ENCODE data around the gene CLIC5. TPM values are rescaled to one million over a fixed set of nuclear protein-coding genes. Genes with fewer than 3 reads are reported as not detected.

Gene CLIC5
- total RNA-seq, 1 experiment from 2014 or later, result 0.05 TPM

- no TSS peak for BruUV-seq (replicated peaks)
- ATAC-seq (no peak), DNase-seq (ENCODE audit: low read depth, low spot score) (no peak)
- TF ChIP-seq REST (IDR thresholded peaks at IDR 0.05; ENCODE audit: insufficient read depth in 1 of 2, low read depth in 2 of 2, low read length in 1 of 2) (no peak), POLR2AphosphoS5 (IDR thresholded peaks at IDR 0.05; ENCODE audit: low read depth, low read length) (no peak)
- ChIA-PET POLR2A (no interaction called here), CTCF (no interaction called here)
- Histone ChIP-seq H3K27ac (ENCODE audit: low read length) (no peak overlapping the region), H3K27me3 (ENCODE audit: control insufficient read depth, insufficient read depth, low read length) (peaks cover 9% of the 10 kb centered on the region), H3K4me1 (ENCODE audit: control insufficient read depth, insufficient read depth, low read length) (no peaks in the 10 kb centered on the region), H3K36me3 (ENCODE audit: control insufficient read depth, insufficient read depth, low read length) (no peaks in the 10 kb centered on the region; the same call in 1 of the 2 replicates), H3K4me3 (ENCODE audit: low read depth in 2 of 2, low read length in 2 of 2) (no peak overlapping the region), H3K9me3 (ENCODE audit: control insufficient read depth, insufficient read depth, low read depth, low read length) (no peaks in the 10 kb centered on the region)
- intact Hi-C loops (cut with micrococcal nuclease; ENCODE audit: unreplicated experiment) (no loop called here), in situ Hi-C loops (cut with HindIII; ENCODE audit: low pct_unique_long_range_greater_than_20kb, low sequenced_read_pairs) (no loop called here)
These were observed 60.1 kb downstream of the CLIC5 start for GRCh38 chr6:45955597-45955996.

GRCh38 chr6:45952546-45952945 is 63.1 kb downstream of the CLIC5 start:
- no peak for DNase-seq (ENCODE audit: low read depth, low spot score)
- intact Hi-C loops (cut with micrococcal nuclease; ENCODE audit: unreplicated experiment) (no loop called here), in situ Hi-C loops (cut with HindIII; ENCODE audit: low pct_unique_long_range_greater_than_20kb, low sequenced_read_pairs) (no loop called here)
- no peak overlapping the region for H3K4me3 ChIP-seq (ENCODE audit: low read depth in 2 of 2, low read length in 2 of 2)
- CTCF ChIA-PET, result no interaction called here
- H3K36me3 ChIP-seq (ENCODE audit: control insufficient read depth, insufficient read depth, low read length), result no peaks in the 10 kb centered on the region; the same call in 1 of the 2 replicates
- POLR2A ChIA-PET, result no interaction called here
- BruUV-seq (replicated peaks), result no TSS peak
- no peak for TF ChIP-seq REST (IDR thresholded peaks at IDR 0.05; ENCODE audit: insufficient read depth in 1 of 2, low read depth in 2 of 2, low read length in 1 of 2)
- no peak for TF ChIP-seq SIN3A (IDR thresholded peaks at IDR 0.05; ENCODE audit: borderline replicate concordance, insufficient read depth, low read depth, low read length)
- TF ChIP-seq TCF7L2 (IDR thresholded peaks at IDR 0.05; ENCODE audit: low read depth, low read length), result no peak
- no peak for TF ChIP-seq CTCF (IDR thresholded peaks at IDR 0.05)
- TF ChIP-seq POLR2AphosphoS5 (IDR thresholded peaks at IDR 0.05; ENCODE audit: low read depth, low read length), result no peak
- ATAC-seq, result no peak
- H3K9me3 ChIP-seq (ENCODE audit: control insufficient read depth, insufficient read depth, low read depth, low read length), result no peaks in the 10 kb centered on the region
- no peaks in the 10 kb centered on the region for H3K4me1 ChIP-seq (ENCODE audit: control insufficient read depth, insufficient read depth, low read length)
- H3K27me3 ChIP-seq (ENCODE audit: control insufficient read depth, insufficient read depth, low read length), result peaks cover 7% of the 10 kb centered on the region
- H3K27ac ChIP-seq (ENCODE audit: low read length), result no peak overlapping the region

Data from Panc1 (cell line).